HG02973 (cell line): Measurements from ENCODE around the gene EHBP1.
"Not testable (repeated sequence)": the region's sequence is repeated elsewhere in the genome, so short reads cannot be mapped to it uniquely, and the experiment has no call there.

Experiments used
- ATAC-seq: cut with Tn5 transposase; IDR thresholded peaks from one replicate; pipeline ENCODE4 v1.9.1; 2021; ENCODE audit warnings: moderate library complexity; ENCODE audit not compliant: unreplicated experiment

The EHBP1 gene

GRCh38 chr2:62704654-62705006, 883 bp upstream of the EHBP1 start:
- ATAC-seq, result no peak

DNA sequence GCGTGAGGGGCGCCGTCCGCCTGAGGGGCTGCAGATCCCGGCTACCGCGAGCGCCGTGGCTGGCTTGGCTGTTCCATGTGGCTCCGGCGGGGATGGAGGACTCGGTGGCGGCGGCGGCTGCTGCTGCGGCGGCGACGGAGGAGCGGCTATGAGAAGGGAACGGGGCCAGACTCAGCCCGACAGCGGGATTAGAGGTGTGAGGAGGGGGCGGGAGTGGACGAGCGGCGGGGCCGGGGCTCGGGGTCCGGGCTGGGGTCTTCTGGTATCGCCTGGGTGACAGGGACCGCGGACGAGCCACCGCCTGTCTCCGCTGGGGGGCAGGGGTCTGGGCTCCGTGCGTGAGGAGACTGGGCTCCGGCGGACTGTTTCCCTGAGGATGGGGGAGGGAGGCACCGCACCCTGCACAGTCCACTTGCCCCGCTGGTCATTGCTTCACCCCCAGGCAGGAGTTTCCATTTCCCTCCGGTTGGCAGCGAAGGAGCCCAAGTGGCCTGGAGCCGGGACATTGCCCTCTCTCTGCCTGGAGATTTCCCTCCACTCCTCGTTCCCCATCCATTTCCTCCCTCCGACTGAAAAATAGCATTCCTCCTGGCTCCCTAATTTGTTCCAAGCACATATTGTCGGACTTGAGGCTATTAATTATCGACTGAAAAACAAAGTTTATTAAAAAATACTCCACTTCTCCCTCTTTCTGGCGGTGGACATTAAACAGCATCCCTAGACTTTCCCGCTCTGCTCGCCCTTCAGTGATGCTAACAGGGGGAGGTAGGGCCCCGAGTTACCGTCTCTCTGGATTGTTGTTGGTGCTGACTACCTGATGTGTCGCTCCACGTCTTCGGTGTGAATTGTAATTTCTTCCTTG, 577 bp downstream of the EHBP1 start:
- peak; percentile 3 for ATAC-seq

GRCh38 chr2:62706721-62707521, 1.4 kb downstream of the EHBP1 start:
- no peak for ATAC-seq

GRCh38 chr2:62708751-62709150, 3.2 kb downstream of the EHBP1 start:
- no peak for ATAC-seq

- ATAC-seq, result no peak
Measured at GRCh38 chr2:62711832-62712494, 6.5 kb downstream of the EHBP1 start.

GRCh38 chr2:62713196-62713595, 7.7 kb downstream of the EHBP1 start:
- not testable (repeated sequence) for ATAC-seq

GRCh38 chr2:62713837-62714236, 8.3 kb downstream of the EHBP1 start:
- no peak for ATAC-seq

- ATAC-seq, result no peak
Measured at GRCh38 chr2:62716768-62717167, 11.3 kb downstream of the EHBP1 start.

- ATAC-seq, result no peak
Measured at GRCh38 chr2:62717503-62718081, 12.1 kb downstream of the EHBP1 start.

DNA sequence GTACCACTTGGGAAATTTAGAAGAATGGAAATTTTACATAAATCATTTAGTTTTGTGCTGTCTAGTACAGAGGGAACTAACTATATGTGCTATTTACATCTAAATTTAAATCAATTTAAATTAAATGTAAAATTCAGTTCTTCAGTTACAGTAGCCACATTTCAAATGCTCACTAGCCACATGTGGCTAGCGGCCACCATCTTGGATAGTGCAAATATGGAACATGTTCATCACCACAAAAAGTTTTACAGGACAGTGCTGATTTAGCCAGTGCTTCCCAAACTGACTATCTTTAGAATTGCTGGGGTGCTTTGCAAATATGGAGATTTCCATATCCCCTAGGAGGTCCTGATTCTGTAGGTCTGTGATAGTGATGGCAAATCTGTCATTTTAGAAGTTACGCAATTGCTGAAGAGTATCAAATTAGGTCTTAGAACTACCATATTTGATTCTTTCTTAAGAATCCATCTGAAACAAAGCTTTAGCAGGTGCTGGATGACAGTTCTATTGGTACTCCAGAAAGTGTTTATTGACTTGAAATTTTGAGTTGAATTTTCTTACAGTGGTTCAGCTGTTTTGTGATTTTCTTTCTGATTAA, 12.8 kb downstream of the EHBP1 start:
- ATAC-seq, result no peak

GRCh38 chr2:62719757-62720156, 14.2 kb downstream of the EHBP1 start:
- ATAC-seq, result peak; percentile 53

- no peak for ATAC-seq
Measured at GRCh38 chr2:62722679-62723078, 17.2 kb downstream of the EHBP1 start.

- ATAC-seq, result no peak
Measured at GRCh38 chr2:62723253-62723652, 17.7 kb downstream of the EHBP1 start.

- ATAC-seq, result no peak
Measured at GRCh38 chr2:62724106-62724505, 18.6 kb downstream of the EHBP1 start.

DNA sequence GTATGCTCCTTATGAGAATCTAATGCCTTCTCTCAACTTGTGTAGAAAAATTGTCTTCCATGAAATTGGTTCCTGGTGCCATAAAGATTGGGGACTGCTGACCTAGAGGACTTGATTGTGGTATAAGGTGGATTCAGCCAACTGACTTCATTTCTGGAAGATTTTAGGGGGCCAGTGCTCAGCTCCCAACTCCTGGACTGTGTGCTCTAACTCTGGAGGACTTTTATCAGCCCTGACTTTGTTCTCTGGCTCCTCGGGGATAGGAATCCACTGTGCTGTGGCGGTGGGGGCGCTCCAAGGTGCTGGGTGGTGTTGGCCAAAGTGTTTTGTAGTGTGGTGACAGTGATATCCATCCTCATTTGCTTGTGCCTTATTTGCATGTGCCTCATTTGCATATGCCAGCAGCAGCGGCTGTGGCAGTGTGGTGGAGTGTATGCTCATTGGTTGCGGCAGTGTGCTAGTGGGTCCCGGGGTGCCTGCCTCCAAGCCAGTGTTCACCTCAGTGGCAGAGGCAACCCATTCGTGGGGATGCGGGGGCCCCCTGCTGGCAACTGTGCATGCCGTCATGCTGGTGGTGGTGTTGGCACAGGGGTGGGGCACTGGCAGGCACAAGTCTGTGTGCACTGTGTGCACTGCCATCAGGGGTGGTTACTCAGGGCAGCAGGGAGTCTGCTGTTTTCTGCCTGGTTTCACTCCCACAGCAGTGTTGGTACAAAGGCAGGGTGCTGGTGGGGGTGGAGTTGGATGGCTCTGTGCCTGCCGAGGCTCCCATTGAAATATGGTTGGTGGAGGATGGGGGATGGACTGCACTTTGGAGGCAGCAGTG, 19.6 kb downstream of the EHBP1 start:
- no peak for ATAC-seq

DNA sequence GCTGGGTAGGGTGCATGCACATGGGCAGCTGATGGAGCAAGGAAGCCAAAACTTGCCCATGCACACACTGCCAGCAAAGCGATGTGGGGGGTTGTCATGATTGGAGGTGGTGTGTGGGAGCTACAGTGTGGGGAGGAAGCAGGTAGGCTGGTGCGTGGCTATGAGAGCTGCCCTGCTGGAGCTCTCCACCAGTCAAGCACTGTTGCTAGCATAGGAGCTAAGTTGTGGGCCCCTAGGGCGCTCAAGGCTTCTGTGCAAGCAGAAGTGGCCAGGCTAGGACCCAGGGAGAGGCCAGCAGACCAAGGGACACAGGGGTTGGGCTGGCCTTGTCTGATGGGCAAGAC, 20.2 kb downstream of the EHBP1 start:
- ATAC-seq, result no peak

DNA sequence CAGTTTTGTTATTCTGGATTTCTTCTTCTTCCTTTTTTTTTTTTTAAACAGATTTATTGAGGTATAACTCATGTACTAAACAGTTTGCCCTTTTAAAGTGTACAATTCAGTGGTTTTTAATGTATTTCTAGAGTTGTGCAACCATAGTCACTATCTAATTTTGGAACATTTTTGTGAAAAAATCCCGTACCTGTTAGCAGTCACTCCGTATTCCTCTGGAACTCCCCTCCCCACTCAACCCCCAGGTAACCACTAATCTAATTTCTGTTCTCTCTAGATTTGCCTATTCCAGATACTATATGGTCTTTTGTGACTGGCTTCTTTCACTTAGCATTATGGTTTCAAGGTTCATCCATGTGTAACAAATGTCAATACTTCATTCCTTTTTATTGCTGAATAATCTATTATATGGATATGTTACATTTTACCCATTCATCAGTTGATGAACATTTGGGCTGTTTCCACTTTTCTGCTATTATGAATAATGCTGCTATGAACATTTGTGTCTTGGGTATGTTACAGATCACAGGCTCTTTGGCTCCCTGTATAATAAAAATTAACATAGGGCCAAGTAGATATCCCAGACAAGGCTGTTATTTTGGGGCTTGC, 21.9 kb downstream of the EHBP1 start:
- peak; percentile 64 for ATAC-seq

DNA sequence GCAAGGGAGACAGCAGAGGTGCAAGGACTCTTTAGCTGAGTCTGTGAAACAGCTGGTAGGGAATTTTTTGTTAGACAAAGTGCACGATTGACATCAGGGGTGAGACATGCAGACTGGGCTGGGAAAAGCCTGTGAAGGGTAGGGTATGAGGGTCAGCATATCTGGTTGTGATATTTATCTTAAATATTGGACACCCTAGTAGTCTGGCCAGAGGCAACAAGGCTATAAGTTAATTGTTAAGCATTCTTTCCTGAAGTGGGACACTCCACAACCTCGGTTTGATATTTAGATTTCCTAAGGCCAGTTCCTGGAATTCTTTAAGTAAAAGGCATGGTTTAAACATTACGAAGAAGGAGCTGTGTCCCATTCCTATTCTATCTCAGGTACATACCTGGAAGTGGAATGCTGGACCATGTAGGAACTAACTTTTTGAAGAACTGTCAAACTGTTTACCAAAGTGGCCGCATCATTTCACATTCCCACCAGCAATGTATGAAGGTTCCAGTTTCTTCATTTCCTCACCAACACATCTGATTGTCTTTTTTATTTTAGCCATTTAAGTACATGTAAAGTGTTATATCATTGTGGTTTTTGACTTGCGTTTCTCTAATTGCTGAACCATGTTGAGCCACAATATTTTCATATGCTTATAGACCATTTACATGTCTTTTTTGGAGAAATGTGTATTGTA, 22.5 kb downstream of the EHBP1 start:
- no peak for ATAC-seq

DNA sequence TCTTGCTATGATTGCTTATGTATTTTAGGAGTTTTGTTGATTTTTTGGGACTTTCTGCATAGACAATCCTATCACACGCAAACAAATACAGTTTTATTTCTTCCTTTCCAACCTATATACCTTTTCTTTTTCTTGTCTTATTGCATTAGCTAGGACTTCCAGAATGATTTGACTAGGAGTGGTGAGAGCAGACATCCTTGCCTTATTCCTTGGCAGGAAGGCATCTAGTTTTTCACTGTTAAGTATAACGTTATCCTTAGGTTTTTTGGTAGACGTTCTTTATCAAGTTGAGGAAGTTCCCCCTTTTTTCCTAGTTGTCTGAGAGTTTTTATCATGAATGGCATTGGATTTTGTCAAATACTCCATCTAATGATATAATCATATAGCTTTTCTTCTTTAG, 25.8 kb downstream of the EHBP1 start:
- no peak for ATAC-seq
